GM12878 (cell line): ENCODE results near the gene CDH4. TPM values are rescaled to one million over a fixed set of nuclear protein-coding genes. Genes with fewer than 3 reads are reported as not detected.

Experiments used
- ATAC-seq: fragments of 200-7000 bp; cut with Tn5 transposase; 3 replicates; pipeline ENCODE4 v1.9.1; 2020; ENCODE audit warnings: mild to moderate bottlenecking, moderate library complexity
- BruUV-seq: library from RNA; stranded (reverse); fragments of 400-500 nt; replicated peaks from 2 replicates; lab custom pipeline; 2021; lab: Mats Ljungman, UMichigan
- CTCF ChIA-PET: fragments of 300-600 bp; sonication (Branson Sonifier 250); formaldehyde crosslinking; extraction: SDS; loops from one replicate; lab custom pipeline; 2021; ENCODE audit warnings: inconsistent platforms; lab: Yijun Ruan, JAX
- POLR2A ChIA-PET: fragments of 350-600 bp; formaldehyde crosslinking; extraction: SDS; loops from one replicate; lab custom pipeline; 2021; ENCODE audit warnings: inconsistent platforms; lab: Charles Lee
- RAD21 ChIA-PET: fragments of 300-600 bp; sonication (Branson Sonifier 250); formaldehyde crosslinking; loops from one replicate; lab custom pipeline; 2023; ENCODE audit warnings: antibody characterized with exemption; ENCODE audit not compliant: unreplicated experiment; lab: Charles Lee
- SMC1A ChIA-PET: fragments of 300-600 bp; sonication (Branson Sonifier 250); formaldehyde crosslinking; loops from one replicate; lab custom pipeline; 2023; ENCODE audit not compliant: unreplicated experiment, uncharacterized antibody; lab: Charles Lee
- DNase-seq: peaks from one replicate; pipeline ENCODE4 v3.0.0-alpha.2; 2011; ENCODE audit warnings: low read depth, low spot score
- FAIRE-seq: peaks from 3 replicates; lab custom pipeline; 2011; peaks lifted over from hg19 to GRCh38; lab: Jason Lieb, UNC
- H2AFZ ChIP-seq: 2 replicates; pipeline ENCODE4 v1.6.0; 2011; ENCODE audit warnings: low read depth, low read length, control low read depth; ENCODE audit not compliant: control insufficient read depth
- H3K27ac ChIP-seq: 2 replicates; pipeline ENCODE4 v1.5.1; 2011; ENCODE audit warnings: control low read depth; ENCODE audit not compliant: control insufficient read depth, insufficient read depth
- H3K27me3 ChIP-seq, 2 experiments: replicated peaks in 1 of 2; 2 replicates each; pipeline versions ENCODE4 v1.6.0 to v1.6.1; 2011; ENCODE audit warnings: low read length in 1 of 2; ENCODE audit not compliant: control insufficient read depth in 2 of 2, insufficient read depth in 2 of 2
- H3K36me3 ChIP-seq, 2 experiments: 2 replicates each; pipeline ENCODE4 v1.5.1; 2011; ENCODE audit warnings: low read length in 1 of 2; ENCODE audit not compliant: control insufficient read depth in 2 of 2, insufficient read depth in 2 of 2
- H3K4me1 ChIP-seq: 2 replicates; pipeline ENCODE4 v1.6.1; 2011; ENCODE audit warnings: mild to moderate bottlenecking, low read length, moderate library complexity, mixed read lengths; ENCODE audit not compliant: control insufficient read depth, insufficient read depth
- H3K4me2 ChIP-seq: 2 replicates; pipeline ENCODE4 v1.6.0; 2011; ENCODE audit warnings: control low read depth; ENCODE audit not compliant: control insufficient read depth, insufficient read depth
- H3K4me3 ChIP-seq: fragments of 200-600 bp; sonication (generic); 2 replicates; pipeline ENCODE4 v1.5.1; 2016
- H3K79me2 ChIP-seq: 2 replicates; pipeline ENCODE4 v1.6.0; 2011; ENCODE audit warnings: low read length; ENCODE audit not compliant: control insufficient read depth, insufficient read depth
- H3K9ac ChIP-seq: 2 replicates; pipeline ENCODE4 v1.8.0; 2011; ENCODE audit warnings: low read length, control low read depth, mixed read lengths; ENCODE audit not compliant: control insufficient read depth, insufficient read depth
- H3K9me3 ChIP-seq: replicated peaks from 3 replicates; pipeline ENCODE4 v1.5.1; 2011; ENCODE audit warnings: mild to moderate bottlenecking, low read length; ENCODE audit not compliant: control insufficient read depth, insufficient read depth
- H4K20me1 ChIP-seq: 2 replicates; pipeline ENCODE4 v1.6.0; 2011; ENCODE audit not compliant: control insufficient read depth, insufficient read depth
- BRCA1 ChIP-seq: IDR thresholded peaks from 2 replicates; pipeline ENCODE4 v1.6.1; 2011; ENCODE audit warnings: low read depth, low read length, improper control_type of control experiment
- HDGF ChIP-seq: fragments of 450-650 bp; IDR thresholded peaks from 2 replicates; pipeline ENCODE4 v1.6.1; 2016; ENCODE audit warnings: antibody characterized with exemption
- IRF3 ChIP-seq: fragments of 450-650 bp; IDR thresholded peaks from 2 replicates; pipeline ENCODE4 v1.6.1; 2014; ENCODE audit warnings: mild to moderate bottlenecking
- MEF2B ChIP-seq: fragments of 450-650 bp; IDR thresholded peaks from 2 replicates; pipeline ENCODE4 v1.6.1; 2018; ENCODE audit warnings: mild to moderate bottlenecking, moderate library complexity; ENCODE audit not compliant: partially characterized antibody, poor library complexity, severe bottlenecking
- MYB ChIP-seq: fragments of 150-350 bp; IDR thresholded peaks from 2 replicates; pipeline ENCODE4 v1.6.1; 2014; ENCODE audit warnings: mild to moderate bottlenecking, low read depth, low read length, borderline replicate concordance
- REST ChIP-seq: IDR thresholded peaks from 2 replicates; pipeline ENCODE4 v1.6.1; 2012; ENCODE audit warnings: mild to moderate bottlenecking, low read depth, low read length
- SPI1 ChIP-seq: IDR thresholded peaks from 2 replicates; pipeline ENCODE4 v1.6.1; 2011; ENCODE audit warnings: low read depth, mild to moderate bottlenecking, low read length, moderate library complexity, borderline replicate concordance; ENCODE audit not compliant: insufficient read depth
- TAF1 ChIP-seq: IDR thresholded peaks from 2 replicates; pipeline ENCODE4 v1.6.1; 2011; ENCODE audit warnings: mild to moderate bottlenecking, low read depth, low read length, borderline replicate concordance
- WGBS: methylation state at CpG from one replicate; pipeline ENCODE4 v1.1.6; 2016; ENCODE audit warnings: low lambda C conversion rate; ENCODE audit not compliant: insufficient replicate concordance, insufficient coverage; ENCODE audit errors: missing lambda C conversion rate; 5-methylcytosine and 5-hydroxymethylcytosine counted together
- in situ Hi-C: fragments of 300-500 bp; cut with MboI; formaldehyde crosslinking; loops from 9 replicates; pipeline ENCODE4 v1.14.3; 2018; ENCODE audit warnings: mixed read lengths
- intact Hi-C: fragments of 100-400 bp; cut with micrococcal nuclease; formaldehyde crosslinking; loops from one replicate; pipeline ENCODE4 v1.14.2; 2022; ENCODE audit not compliant: unreplicated experiment
- polyA plus RNA-seq, 11 experiments: library from polyadenylated mRNA; depleted of rRNA in 4 of 11; unstranded in 6 of 11; stranded (reverse) in 5 of 11; fragments of >200 nt; fragmentation: Nextera tagmentation in 4 of 11; fragmentation: Illumina TruSeq in 1 of 11; extraction: Ambion mirVana in 4 of 11; extraction: Trizol in 1 of 11; gene quantifications; 1 replicate in 1 of 11; 2 replicates in 10 of 11; pipeline versions ENCODE4 v1.2.1 to v1.2.3, GENCODE V29; 2011 to 2016; ENCODE audit warnings: inconsistent platforms in 2 of 11, missing spikeins in 2 of 11, low read depth in 1 of 11
- total RNA-seq, 4 experiments: library from RNA; depleted of rRNA in 3 of 4; stranded (reverse); fragments of >200 nt in 3 of 4; fragmentation: Illumina TruSeq in 1 of 4; extraction: Trizol in 1 of 4; gene quantifications; 2 replicates each; pipeline versions ENCODE4 v1.2.1 to v1.2.3, GENCODE V29; 2013 to 2021
- TF ChIP-seq, protein P1 (sequence below): IDR thresholded peaks from 2 replicates; pipeline ENCODE4 v1.6.1; 2011; ENCODE audit warnings: low read depth, low read length, improper control_type of control experiment, borderline replicate concordance
- TF ChIP-seq, protein P2 (sequence below): IDR thresholded peaks from 2 replicates; pipeline ENCODE4 v1.6.1; 2012; ENCODE audit warnings: improper control_type of control experiment, low read depth, low read length; ENCODE audit not compliant: insufficient replicate concordance

The CDH4 gene
- total and polyA plus RNA-seq, 10 of the 15 experiments (the other 5 are each of a cell fraction or from before 2014, with no cell fraction given) = not detected

DNA sequence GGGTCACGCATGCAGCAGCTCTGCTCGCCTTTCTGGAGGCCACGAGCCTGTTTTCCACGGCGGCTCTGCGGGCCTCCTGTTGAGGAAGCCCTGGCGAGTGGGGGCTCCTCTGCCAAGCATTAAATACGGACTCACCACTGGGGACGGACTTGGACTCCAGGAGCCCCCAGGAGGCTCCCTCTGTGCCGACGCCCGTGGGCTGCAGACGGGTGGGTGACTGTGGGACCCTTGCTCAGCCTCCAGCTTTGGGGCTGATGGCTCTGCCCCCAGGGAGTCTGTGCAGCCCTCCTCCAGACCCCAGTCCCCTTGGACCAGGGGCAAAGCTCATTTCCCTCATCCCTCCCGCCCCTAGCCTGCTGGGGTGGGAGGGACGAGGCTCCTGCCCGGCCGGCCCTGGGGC lies 577.5 kb downstream of the CDH4 start (continued):
- TF ChIP-seq, protein P1, sequence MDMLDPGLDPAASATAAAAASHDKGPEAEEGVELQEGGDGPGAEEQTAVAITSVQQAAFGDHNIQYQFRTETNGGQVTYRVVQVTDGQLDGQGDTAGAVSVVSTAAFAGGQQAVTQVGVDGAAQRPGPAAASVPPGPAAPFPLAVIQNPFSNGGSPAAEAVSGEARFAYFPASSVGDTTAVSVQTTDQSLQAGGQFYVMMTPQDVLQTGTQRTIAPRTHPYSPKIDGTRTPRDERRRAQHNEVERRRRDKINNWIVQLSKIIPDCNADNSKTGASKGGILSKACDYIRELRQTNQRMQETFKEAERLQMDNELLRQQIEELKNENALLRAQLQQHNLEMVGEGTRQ = no peak
- TF ChIP-seq REST = no peak
- no peak for TF ChIP-seq HDGF

- Histone ChIP-seq H3K4me2 (no peak overlapping the region), H3K4me1 (no peaks in the 10 kb centered on the region), H2AFZ (no peak overlapping the region), H3K27me3 (no peaks in the 10 kb centered on the region; a peak in 1 of 4 replicates), H3K4me3 (no peak overlapping the region), H3K9me3 (no peaks in the 10 kb centered on the region), H3K9ac (no peak overlapping the region), H3K36me3 (no peaks in the 10 kb centered on the region), H3K79me2 (no peaks in the 10 kb centered on the region), H3K27ac (no peak overlapping the region), H4K20me1 (no peaks in the 10 kb centered on the region)
- ChIA-PET CTCF (no interaction called here), POLR2A (no interaction called here), SMC1A (no interaction called here), RAD21 (no interaction called here)
- no peak for DNase-seq
- BruUV-seq = no TSS peak
- in situ Hi-C loops (loop anchor here (25.0 kb wide), 2 partner anchors 618 to 843 kb away; no protein-coding TSS in a partner anchor), intact Hi-C loops (no loop called here)
- ATAC-seq = no peak
- 58% methylated on average over 26 of the region's 30 CpGs for WGBS
- FAIRE-seq = no peak
- no peak for TF ChIP-seq MEF2B
- TF ChIP-seq IRF3 = no peak
- TF ChIP-seq, protein P2, sequence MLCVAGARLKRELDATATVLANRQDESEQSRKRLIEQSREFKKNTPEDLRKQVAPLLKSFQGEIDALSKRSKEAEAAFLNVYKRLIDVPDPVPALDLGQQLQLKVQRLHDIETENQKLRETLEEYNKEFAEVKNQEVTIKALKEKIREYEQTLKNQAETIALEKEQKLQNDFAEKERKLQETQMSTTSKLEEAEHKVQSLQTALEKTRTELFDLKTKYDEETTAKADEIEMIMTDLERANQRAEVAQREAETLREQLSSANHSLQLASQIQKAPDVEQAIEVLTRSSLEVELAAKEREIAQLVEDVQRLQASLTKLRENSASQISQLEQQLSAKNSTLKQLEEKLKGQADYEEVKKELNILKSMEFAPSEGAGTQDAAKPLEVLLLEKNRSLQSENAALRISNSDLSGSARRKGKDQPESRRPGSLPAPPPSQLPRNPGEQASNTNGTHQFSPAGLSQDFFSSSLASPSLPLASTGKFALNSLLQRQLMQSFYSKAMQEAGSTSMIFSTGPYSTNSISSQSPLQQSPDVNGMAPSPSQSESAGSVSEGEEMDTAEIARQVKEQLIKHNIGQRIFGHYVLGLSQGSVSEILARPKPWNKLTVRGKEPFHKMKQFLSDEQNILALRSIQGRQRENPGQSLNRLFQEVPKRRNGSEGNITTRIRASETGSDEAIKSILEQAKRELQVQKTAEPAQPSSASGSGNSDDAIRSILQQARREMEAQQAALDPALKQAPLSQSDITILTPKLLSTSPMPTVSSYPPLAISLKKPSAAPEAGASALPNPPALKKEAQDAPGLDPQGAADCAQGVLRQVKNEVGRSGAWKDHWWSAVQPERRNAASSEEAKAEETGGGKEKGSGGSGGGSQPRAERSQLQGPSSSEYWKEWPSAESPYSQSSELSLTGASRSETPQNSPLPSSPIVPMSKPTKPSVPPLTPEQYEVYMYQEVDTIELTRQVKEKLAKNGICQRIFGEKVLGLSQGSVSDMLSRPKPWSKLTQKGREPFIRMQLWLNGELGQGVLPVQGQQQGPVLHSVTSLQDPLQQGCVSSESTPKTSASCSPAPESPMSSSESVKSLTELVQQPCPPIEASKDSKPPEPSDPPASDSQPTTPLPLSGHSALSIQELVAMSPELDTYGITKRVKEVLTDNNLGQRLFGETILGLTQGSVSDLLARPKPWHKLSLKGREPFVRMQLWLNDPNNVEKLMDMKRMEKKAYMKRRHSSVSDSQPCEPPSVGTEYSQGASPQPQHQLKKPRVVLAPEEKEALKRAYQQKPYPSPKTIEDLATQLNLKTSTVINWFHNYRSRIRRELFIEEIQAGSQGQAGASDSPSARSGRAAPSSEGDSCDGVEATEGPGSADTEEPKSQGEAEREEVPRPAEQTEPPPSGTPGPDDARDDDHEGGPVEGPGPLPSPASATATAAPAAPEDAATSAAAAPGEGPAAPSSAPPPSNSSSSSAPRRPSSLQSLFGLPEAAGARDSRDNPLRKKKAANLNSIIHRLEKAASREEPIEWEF = no peak
- TF ChIP-seq SPI1 = no peak
- no peak for TF ChIP-seq TAF1
- TF ChIP-seq MYB = no peak
- no peak for TF ChIP-seq BRCA1
These were observed 578.3 kb downstream of the CDH4 start for GRCh38 chr20:61830241-61830930.
